Right ventricle myocardium superior (tissue), 1 donor: Measurements from ENCODE around the gene SH2D1A. TPM values are rescaled to one million over a fixed set of nuclear protein-coding genes. Genes with fewer than 3 reads are reported as not detected.
"Not testable (repeated sequence)": the region's sequence is repeated elsewhere in the genome, so short reads cannot be mapped to it uniquely, and the experiment has no call there.

Source experiments
- ATAC-seq: fragments of 200-7000 bp; cut with Tn5 transposase; one replicate; pipeline ENCODE4 v1.9.1; 2020; ENCODE audit warnings: mild to moderate bottlenecking; ENCODE audit not compliant: poor library complexity
- DNase-seq: peaks from one replicate; pipeline ENCODE4 v3.0.0-alpha.2; 2020
- intact Hi-C: fragments of 100-400 bp; cut with DNase I; formaldehyde crosslinking; loops from one replicate; pipeline ENCODE4 v1.11.2; 2022
- total RNA-seq: library from RNA; stranded (reverse); fragmentation: NEBNext Ultra II Directional; extraction: Animal tissue kit (Norgen Biotek cat#: 25700); gene quantifications from one replicate; pipeline ENCODE4 v1.2.1, GENCODE V29; 2021
- donor health status: DM: no; HTN: yes; CAD: no; lungs with severe emphysema.

The SH2D1A gene
- total RNA-seq, 1 donor from 2014 or later: not detected

GRCh38 chrX:124407226-124407625 lies 60.9 kb downstream of the SH2D1A start:
- ATAC-seq (no peak), DNase-seq (no peak)
- intact Hi-C loops: no loop called here

- DNase-seq, ATAC-seq, intact Hi-C loops: not testable (repeated sequence)
Measured at GRCh38 chrX:124408380-124408779, 62.0 kb downstream of the SH2D1A start.

- no peak for ATAC-seq
- intact Hi-C loops: no loop called here
- no peak for DNase-seq
Measured at GRCh38 chrX:124413244-124413643, 66.9 kb downstream of the SH2D1A start.

DNA sequence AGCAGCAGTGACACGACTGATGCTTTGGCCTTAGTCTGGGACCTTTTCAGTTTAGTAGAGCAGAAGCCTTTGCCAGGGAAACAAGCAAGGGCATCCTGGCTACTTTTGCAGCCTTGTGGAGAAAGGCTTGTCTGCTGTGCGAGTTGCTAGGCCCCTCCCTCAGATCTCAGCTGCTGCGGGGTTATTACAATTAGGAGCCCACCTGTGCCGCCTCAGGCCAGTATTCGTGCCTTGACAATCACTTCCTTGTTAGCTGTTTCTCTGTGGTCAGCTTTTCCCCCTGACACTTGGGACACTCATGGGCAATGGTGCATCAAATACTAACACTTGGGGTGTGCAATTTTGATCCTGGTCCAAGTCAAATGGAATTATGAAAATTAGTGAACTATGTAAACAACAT lies 67.9 kb downstream of the SH2D1A start:
- intact Hi-C loops: no loop called here
- DNase-seq (no peak), ATAC-seq (no peak)

- intact Hi-C loops: no loop called here
- no peak for ATAC-seq
- no peak for DNase-seq
Measured at GRCh38 chrX:124415115-124415800, 68.9 kb downstream of the SH2D1A start.

GRCh38 chrX:124421898-124422655 lies 75.7 kb downstream of the SH2D1A start:
- no peak for ATAC-seq
- intact Hi-C loops: no loop called here
- DNase-seq: no peak

Other genes starting within 250 kb of the SH2D1A start
- gene TEX13D, start 13.9 kb upstream of the SH2D1A start, total RNA-seq: not detected